ENCODE measurements around the gene ARFGAP2.
A peak's percentile ranks its signal among the peaks of the same experiment; 100 is the strongest.

Gene ARFGAP2

DNA sequence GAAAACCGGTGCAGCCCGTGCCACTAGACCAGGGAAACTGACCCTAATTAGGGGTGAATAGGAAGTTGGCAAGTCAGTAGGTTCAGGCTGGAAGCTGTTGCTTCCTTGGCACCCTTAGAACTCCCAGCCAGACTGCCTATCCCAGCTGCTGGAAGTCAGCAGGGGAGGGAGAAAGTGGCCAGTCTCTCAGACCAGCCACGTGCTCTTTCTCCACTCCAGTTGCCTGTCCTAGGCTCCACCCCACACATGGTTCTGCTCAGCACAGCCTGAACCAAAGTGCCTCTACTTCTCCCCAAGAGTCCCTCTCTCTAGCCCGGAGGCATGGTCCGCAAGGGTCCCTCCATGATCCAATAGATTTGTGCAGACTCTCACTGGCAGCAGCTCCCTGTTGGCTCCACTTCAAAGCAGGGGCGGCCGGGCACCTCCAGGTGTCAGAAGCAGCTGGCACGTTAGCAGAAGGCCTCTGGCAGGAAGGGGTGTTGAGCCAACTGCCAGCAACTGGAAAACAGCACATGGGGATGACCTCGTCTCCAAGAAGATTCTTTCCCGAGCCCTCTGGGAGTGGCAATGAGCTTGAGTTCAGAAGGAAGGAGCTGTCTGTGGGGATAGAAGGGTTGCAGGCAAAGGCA, 27.7 kb downstream of the ARFGAP2 start:
- TF ChIP-seq, protein P1, sequence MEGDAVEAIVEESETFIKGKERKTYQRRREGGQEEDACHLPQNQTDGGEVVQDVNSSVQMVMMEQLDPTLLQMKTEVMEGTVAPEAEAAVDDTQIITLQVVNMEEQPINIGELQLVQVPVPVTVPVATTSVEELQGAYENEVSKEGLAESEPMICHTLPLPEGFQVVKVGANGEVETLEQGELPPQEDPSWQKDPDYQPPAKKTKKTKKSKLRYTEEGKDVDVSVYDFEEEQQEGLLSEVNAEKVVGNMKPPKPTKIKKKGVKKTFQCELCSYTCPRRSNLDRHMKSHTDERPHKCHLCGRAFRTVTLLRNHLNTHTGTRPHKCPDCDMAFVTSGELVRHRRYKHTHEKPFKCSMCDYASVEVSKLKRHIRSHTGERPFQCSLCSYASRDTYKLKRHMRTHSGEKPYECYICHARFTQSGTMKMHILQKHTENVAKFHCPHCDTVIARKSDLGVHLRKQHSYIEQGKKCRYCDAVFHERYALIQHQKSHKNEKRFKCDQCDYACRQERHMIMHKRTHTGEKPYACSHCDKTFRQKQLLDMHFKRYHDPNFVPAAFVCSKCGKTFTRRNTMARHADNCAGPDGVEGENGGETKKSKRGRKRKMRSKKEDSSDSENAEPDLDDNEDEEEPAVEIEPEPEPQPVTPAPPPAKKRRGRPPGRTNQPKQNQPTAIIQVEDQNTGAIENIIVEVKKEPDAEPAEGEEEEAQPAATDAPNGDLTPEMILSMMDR (IDR thresholded peaks at IDR 0.05; ENCODE audit: low read length, missing control alignments), result no peak
- DNase-seq (ENCODE audit: low read depth), result no peak
- H3K4me3 ChIP-seq (replicated peaks; ENCODE audit: low read depth, low read length), result no peak overlapping the region

DNA sequence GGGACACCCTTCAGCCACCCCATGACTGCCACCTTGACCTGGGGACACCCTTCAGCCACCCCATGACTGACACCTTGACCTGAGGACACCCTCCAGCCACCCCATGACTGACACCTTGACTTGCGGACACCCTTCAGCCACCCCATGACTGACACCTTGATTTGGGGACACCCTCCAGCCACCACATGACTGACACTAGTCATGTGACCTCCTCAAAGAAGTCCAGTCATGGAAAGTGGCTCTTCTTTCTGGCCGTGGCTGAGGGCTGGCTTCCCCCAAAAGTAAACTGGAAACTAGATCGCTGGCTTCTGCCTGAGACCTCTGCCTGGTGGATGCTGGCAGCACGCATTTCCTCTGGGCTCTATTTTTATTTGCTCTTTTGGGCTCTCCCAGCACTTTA, 28.4 kb downstream of the ARFGAP2 start:
- no peak overlapping the region for H3K4me3 ChIP-seq (replicated peaks; ENCODE audit: low read depth, low read length)
- TF ChIP-seq, protein P1 (IDR thresholded peaks at IDR 0.05; ENCODE audit: low read length, missing control alignments), result no peak
- DNase-seq (ENCODE audit: low read depth), result no peak

DNA sequence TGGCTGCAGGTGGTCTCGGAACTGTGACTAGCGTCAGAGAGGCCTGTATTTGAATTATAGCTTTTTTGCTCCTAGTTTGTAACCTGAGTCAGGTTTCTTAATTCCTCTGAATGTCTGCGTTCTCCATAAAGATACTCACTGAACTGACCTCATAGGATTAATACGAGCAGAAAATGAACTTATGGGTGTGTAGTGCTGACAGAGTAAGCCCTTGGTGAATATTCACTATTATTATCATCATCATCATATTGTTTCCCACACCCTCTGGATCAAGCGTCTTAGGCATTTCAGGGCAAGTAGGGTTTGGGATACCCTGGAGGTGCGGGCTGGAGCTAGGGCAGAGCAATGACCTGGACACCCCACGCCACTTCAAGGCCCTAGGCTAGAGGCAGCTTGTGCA, 29.0 kb downstream of the ARFGAP2 start:
- TF ChIP-seq, protein P1 (IDR thresholded peaks at IDR 0.05; ENCODE audit: low read length, missing control alignments), result no peak
- DNase-seq (ENCODE audit: low read depth), result no peak
- no peak overlapping the region for H3K4me3 ChIP-seq (replicated peaks; ENCODE audit: low read depth, low read length)

DNA sequence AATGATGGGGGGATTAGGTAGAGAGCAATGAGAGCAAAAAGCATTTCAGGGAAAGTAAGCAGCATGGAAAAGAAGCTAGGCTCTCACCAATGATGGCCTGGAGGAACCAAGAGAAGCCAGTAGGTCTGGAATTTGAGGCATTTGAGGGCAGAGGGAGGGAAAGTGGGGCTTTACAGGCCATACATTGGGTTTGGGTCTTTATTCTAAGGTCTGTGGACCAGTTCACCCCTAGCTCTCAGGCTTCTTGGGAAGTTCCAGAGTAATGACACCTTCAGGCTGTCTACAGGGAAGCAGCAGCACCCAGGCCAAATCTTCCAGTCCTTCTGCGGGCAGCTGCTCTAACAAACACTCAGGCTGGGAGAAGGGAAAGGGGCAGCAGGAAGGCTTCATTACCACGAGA, 29.4 kb downstream of the ARFGAP2 start:
- TF ChIP-seq, protein P1 (IDR thresholded peaks at IDR 0.05; ENCODE audit: low read length, missing control alignments), result no peak
- no peak overlapping the region for H3K4me3 ChIP-seq (replicated peaks; ENCODE audit: low read depth, low read length)
- no peak for DNase-seq (ENCODE audit: low read depth)

DNA sequence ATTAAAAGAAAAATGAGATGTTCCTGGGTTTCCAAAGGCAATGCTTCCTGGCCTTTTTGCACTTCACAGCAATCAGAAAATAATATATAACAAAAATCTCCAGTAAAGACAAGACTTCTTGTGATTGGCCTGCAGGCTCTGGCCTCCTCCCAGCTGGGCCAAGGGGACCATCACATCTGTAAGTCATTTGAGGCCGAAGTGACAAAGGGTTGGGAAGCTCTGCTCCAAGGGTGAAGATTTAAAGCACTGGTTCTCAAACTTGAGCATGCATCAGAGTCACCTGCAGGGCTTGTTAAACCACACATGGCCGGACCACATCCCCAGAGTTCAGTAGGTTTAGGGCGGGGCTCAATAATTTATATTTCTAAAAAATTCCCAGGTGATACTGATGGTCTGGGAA, 32.1 kb downstream of the ARFGAP2 start:
- no peak overlapping the region for H3K4me3 ChIP-seq (replicated peaks; ENCODE audit: low read depth, low read length)
- DNase-seq (ENCODE audit: low read depth), result no peak
- TF ChIP-seq, protein P1 (IDR thresholded peaks at IDR 0.05; ENCODE audit: low read length, missing control alignments), result no peak

DNA sequence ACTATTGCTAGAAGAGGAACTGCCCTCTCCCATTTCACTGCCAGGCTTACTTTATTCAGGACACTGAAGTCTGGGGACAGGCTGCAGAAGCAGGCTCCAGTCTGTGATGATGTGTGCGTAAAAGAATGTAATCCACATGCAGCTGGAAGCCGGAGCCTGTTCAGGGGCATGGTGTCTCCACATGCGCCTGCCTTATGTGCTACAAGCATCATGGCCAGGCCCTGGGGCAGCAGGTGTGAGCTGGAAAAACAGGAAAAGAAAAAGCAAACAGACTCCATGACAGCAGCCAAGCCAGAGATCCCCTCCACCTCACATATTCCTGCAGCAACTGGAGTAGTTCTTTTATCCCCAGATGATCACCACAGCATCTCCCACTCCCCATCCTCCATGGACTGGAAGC, 33.4 kb downstream of the ARFGAP2 start:
- TF ChIP-seq, protein P1 (IDR thresholded peaks at IDR 0.05; ENCODE audit: low read length, missing control alignments), result no peak
- no peak overlapping the region for H3K4me3 ChIP-seq (replicated peaks; ENCODE audit: low read depth, low read length)
- peak; percentile 68 for DNase-seq (ENCODE audit: low read depth)

DNA sequence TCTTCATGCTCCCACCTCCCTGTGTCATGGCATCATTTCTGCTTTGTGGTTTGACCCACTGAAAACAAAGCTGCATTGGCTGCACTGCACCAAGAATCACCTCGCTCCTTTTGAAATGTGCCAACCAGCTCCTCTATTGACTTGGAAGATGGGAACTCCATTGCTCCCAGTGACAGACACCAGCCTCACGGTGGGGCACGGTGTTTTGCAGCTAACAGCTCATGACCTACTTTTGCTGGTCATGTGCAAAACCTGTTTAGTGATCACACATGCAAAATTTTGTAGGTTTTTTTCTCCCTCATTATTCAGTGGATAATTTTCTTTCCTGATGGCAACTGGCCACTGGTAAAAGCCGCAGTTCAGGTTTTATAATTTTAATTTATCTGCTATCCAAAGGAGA, 36.8 kb downstream of the ARFGAP2 start:
- TF ChIP-seq, protein P1 (IDR thresholded peaks at IDR 0.05; ENCODE audit: low read length, missing control alignments), result no peak
- no peak overlapping the region for H3K4me3 ChIP-seq (replicated peaks; ENCODE audit: low read depth, low read length)
- DNase-seq (ENCODE audit: low read depth), result no peak
